Progenitor cell of endocrine pancreas (in vitro differentiated cells): Measurements from ENCODE around the gene MAGI1. TPM values are rescaled to one million over a fixed set of nuclear protein-coding genes. Genes with fewer than 3 reads are reported as not detected.

Source experiments
- DNase-seq: peaks from one replicate; pipeline ENCODE4 v3.0.0; 2021; ENCODE audit warnings: low spot score; ENCODE audit not compliant: unreplicated experiment
- H3K27ac Mint-ChIP-seq: 2 replicates; pipeline ENCODE4 v1.8.0; 2021; ENCODE audit warnings: mild to moderate bottlenecking, moderate library complexity, mixed read lengths
- H3K27me3 Mint-ChIP-seq: 2 replicates; pipeline ENCODE4 v1.8.0; 2021; ENCODE audit warnings: mixed read lengths
- H3K36me3 Mint-ChIP-seq: 2 replicates; pipeline ENCODE4 v1.8.0; 2022; ENCODE audit warnings: mixed read lengths; ENCODE audit not compliant: insufficient read depth
- H3K4me1 Mint-ChIP-seq: 2 replicates; pipeline ENCODE4 v1.8.0; 2021; ENCODE audit warnings: low read depth, mixed read lengths
- H3K4me3 Mint-ChIP-seq: 2 replicates; pipeline ENCODE4 v1.8.0; 2021; ENCODE audit warnings: low read depth, mild to moderate bottlenecking, moderate library complexity, mixed read lengths
- H3K9me3 Mint-ChIP-seq: 2 replicates; pipeline ENCODE4 v1.8.0; 2021; ENCODE audit warnings: low read depth, mixed read lengths
- total RNA-seq: library from RNA; stranded (reverse); gene quantifications from 2 replicates; pipeline ENCODE4 v1.2.1, GENCODE V29; 2021
- TF ChIP-seq, protein P1 (sequence below): fragments of 200-600 bp; sonication (generic); IDR thresholded peaks from one replicate; pipeline ENCODE4 v1.5.0; 2021; ENCODE audit warnings: antibody characterized with exemption, mild to moderate bottlenecking; ENCODE audit not compliant: unreplicated experiment

Gene MAGI1
- total RNA-seq, 1 donor from 2014 or later, result 142 TPM

GRCh38 chr3:65958216-65958615 is 80.5 kb downstream of the MAGI1 start:
- TF ChIP-seq, protein P1, sequence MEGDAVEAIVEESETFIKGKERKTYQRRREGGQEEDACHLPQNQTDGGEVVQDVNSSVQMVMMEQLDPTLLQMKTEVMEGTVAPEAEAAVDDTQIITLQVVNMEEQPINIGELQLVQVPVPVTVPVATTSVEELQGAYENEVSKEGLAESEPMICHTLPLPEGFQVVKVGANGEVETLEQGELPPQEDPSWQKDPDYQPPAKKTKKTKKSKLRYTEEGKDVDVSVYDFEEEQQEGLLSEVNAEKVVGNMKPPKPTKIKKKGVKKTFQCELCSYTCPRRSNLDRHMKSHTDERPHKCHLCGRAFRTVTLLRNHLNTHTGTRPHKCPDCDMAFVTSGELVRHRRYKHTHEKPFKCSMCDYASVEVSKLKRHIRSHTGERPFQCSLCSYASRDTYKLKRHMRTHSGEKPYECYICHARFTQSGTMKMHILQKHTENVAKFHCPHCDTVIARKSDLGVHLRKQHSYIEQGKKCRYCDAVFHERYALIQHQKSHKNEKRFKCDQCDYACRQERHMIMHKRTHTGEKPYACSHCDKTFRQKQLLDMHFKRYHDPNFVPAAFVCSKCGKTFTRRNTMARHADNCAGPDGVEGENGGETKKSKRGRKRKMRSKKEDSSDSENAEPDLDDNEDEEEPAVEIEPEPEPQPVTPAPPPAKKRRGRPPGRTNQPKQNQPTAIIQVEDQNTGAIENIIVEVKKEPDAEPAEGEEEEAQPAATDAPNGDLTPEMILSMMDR, result no peak
- H3K4me1 Mint-ChIP-seq, result peaks cover 61% of the 10 kb centered on the region
- H3K9me3 Mint-ChIP-seq, result no peaks in the 10 kb centered on the region
- peak overlapping the region; percentile 100 for H3K27ac Mint-ChIP-seq
- H3K27me3 Mint-ChIP-seq, result no peaks in the 10 kb centered on the region
- no peak for DNase-seq
- no peak overlapping the region for H3K4me3 Mint-ChIP-seq
- H3K36me3 Mint-ChIP-seq, result peaks cover 7% of the 10 kb centered on the region

DNA sequence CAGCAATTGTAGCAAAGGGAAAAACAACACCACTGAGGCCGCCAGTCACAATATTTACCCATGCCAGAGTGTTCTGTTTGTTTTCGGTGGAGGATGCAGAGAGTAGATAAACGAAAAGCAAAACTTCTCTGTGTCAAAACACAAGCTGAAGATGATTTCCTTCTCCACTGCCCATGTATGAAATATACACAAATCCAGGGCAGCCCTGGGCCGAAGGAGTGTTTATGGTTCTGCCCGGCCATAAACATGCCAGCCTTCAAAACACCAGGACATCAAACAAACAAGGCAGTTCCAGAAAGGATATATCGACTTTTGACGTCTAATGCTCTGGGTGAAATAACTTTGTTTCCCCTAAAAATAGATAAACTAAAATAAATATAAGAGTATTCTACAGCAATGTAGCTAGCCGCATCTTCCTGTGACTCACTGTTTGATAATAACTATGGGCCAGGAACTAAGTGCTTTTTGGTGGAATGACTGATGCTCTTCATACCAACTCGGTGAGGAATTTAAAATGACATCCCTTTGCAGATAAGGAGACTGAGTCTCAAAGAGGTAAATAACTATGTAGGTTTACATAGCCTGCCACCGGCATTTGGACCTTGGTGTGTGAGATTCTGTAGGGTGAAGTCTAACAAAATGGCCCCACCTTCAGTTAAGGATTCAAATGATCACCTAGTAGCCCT is 82.8 kb downstream of the MAGI1 start:
- Mint-ChIP-seq H3K4me3 (peak overlapping the region; percentile 24), H3K9me3 (no peaks in the 10 kb centered on the region), H3K36me3 (peaks cover 6% of the 10 kb centered on the region), H3K27ac (peak overlapping the region; percentile 100), H3K27me3 (no peaks in the 10 kb centered on the region), H3K4me1 (peaks cover 68% of the 10 kb centered on the region)
- no peak for DNase-seq
- TF ChIP-seq, protein P1, result no peak

DNA sequence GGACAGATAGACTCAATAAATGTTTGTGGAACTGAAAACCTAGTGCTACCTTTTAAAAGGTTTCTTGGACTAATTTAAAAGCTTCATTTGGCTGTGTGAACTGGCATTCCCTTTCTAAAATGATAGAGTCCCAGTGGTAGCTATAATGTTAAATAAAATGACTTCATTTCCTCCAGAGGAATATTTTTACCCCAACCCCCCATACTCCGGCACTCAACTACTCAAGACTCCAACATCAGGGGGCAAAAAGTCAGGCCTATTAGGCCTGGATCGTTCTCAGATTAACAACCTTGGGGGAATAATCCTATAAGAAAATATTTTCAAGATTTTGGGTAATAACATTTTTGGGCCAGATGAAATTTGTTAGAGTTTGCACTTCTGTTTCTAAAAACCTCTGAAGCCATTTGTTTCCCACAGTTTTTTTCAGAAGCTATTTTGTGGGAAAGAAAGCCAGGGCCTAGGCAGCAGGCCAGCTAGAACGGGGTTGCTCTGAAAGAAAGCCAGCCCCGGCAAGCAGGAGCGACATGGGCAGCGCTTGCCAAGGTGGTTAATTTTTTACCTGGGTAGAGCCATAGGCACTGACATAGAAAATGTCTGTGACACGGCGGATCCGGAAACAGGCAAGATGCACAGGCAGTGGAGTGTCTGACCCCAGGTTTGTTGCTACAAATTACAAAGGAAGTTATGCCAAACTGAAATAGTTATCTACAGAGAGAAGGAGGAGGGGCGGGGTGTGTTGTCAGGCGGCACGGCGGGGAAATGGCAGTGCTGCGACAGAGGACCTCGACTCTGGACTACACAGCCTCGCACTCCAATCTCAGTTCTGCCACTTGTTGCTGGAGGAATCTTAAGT is 84.6 kb downstream of the MAGI1 start:
- no peaks in the 10 kb centered on the region for H3K27me3 Mint-ChIP-seq
- peaks cover 71% of the 10 kb centered on the region for H3K4me1 Mint-ChIP-seq
- H3K4me3 Mint-ChIP-seq, result peak overlapping the region; percentile 57
- peak; percentile 11 for DNase-seq
- H3K27ac Mint-ChIP-seq, result peak overlapping the region; percentile 100
- H3K36me3 Mint-ChIP-seq, result peaks cover 4% of the 10 kb centered on the region
- no peaks in the 10 kb centered on the region for H3K9me3 Mint-ChIP-seq
- TF ChIP-seq, protein P1, result no peak

GRCh38 chr3:65953301-65953812 is 85.4 kb downstream of the MAGI1 start:
- peak; percentile 71 for DNase-seq
- Mint-ChIP-seq H3K4me1 (peaks cover 75% of the 10 kb centered on the region), H3K4me3 (peak overlapping the region; percentile 57), H3K36me3 (peaks cover 3% of the 10 kb centered on the region), H3K9me3 (no peaks in the 10 kb centered on the region), H3K27me3 (no peaks in the 10 kb centered on the region), H3K27ac (peak overlapping the region; percentile 100)
- TF ChIP-seq, protein P1, result no peak

- Mint-ChIP-seq H3K4me1 (peaks cover 75% of the 10 kb centered on the region), H3K27ac (peak overlapping the region; percentile 100), H3K4me3 (peak overlapping the region; percentile 24)
Measured at GRCh38 chr3:65952842-65953241, 85.9 kb downstream of the MAGI1 start.

More at GRCh38 chr3:65952842-65953241, 85.9 kb downstream of the MAGI1 start:
- Mint-ChIP-seq H3K9me3 (no peaks in the 10 kb centered on the region), H3K36me3 (peaks cover 1% of the 10 kb centered on the region), H3K27me3 (no peaks in the 10 kb centered on the region)
- DNase-seq, result no peak
- TF ChIP-seq, protein P1, result no peak
